Naive B cell (primary cell): ENCODE results near the gene CLIC2. TPM values are rescaled to one million over a fixed set of nuclear protein-coding genes. Genes with fewer than 3 reads are reported as not detected.
"Not testable (repeated sequence)": the region's sequence is repeated elsewhere in the genome, so short reads cannot be mapped to it uniquely, and the experiment has no call there.

ENCODE experiments used
- ATAC-seq, 2 donors: fragments of 150-1000 bp; cut with Tn5 transposase; 2 replicates each; pipeline ENCODE4 v1.10.0; 2021; ENCODE audit warnings: low read depth in 2 of 2, mild to moderate bottlenecking in 2 of 2, moderate library complexity in 2 of 2
- DNase-seq: peaks from one replicate; pipeline ENCODE4 v3.0.0; 2022
- H3K27ac Mint-ChIP-seq, 6 donors: one replicate each; pipeline ENCODE4 v1.8.0; 2020 to 2022; ENCODE audit warnings: mild to moderate bottlenecking in 6 of 6, mixed read lengths in 6 of 6, moderate library complexity in 5 of 6, inconsistent platforms in 2 of 6
- H3K27me3 Mint-ChIP-seq, 3 donors: one replicate each; pipeline ENCODE4 v1.8.0; 2021 to 2022; ENCODE audit warnings: mixed read lengths in 3 of 3, mild to moderate bottlenecking in 1 of 3
- H3K36me3 Mint-ChIP-seq, 2 donors: one replicate each; pipeline ENCODE4 v1.8.0; 2020 to 2022; ENCODE audit warnings: mixed read lengths in 2 of 2, inconsistent platforms in 1 of 2, mild to moderate bottlenecking in 1 of 2
- H3K4me1 Mint-ChIP-seq, 3 donors: one replicate each; pipeline ENCODE4 v1.8.0; 2020 to 2022; ENCODE audit warnings: mixed read lengths in 3 of 3, inconsistent platforms in 1 of 3, mild to moderate bottlenecking in 1 of 3, moderate library complexity in 1 of 3
- H3K4me3 Mint-ChIP-seq, 8 donors: one replicate each; pipeline ENCODE4 v1.8.0; 2020 to 2022; ENCODE audit warnings: mild to moderate bottlenecking in 8 of 8, mixed read lengths in 8 of 8, moderate library complexity in 8 of 8, inconsistent platforms in 2 of 8
- H3K9me3 Mint-ChIP-seq, 7 donors: one replicate each; pipeline ENCODE4 v1.8.0; 2020 to 2022; ENCODE audit warnings: mixed read lengths in 7 of 7, mild to moderate bottlenecking in 5 of 7, inconsistent platforms in 2 of 7, moderate library complexity in 1 of 7
- polyA plus RNA-seq, 6 donors: library from polyadenylated mRNA; unstranded; fragments of 300-500 nt; fragmentation: Illumina TruSeq; gene quantifications; one replicate each; pipeline ENCODE4 v1.2.3, GENCODE V29; 2021; ENCODE audit warnings: low read depth in 6 of 6

CLIC2 gene
- polyA plus RNA-seq, 6 donors from 2014 or later, result 0.41 to 0.44 TPM; not detected in 4

GRCh38 chrX:155314260-155314659 is 20.2 kb downstream of the CLIC2 start:
- Mint-ChIP-seq H3K9me3 (peaks cover 2 to 33% (median 10%) of the 10 kb centered on the region in 7 donors), H3K36me3 (no peaks in the 10 kb centered on the region), H3K4me3 (peak overlapping the region in 1 of 8 donors; percentile 9), H3K27me3 (no peaks in the 10 kb centered on the region), H3K4me1 (no peaks in the 10 kb centered on the region), H3K27ac (no peak overlapping the region)
- DNase-seq (no peak), ATAC-seq (no peak)

- Mint-ChIP-seq H3K4me3 (no peak overlapping the region), H3K4me1 (no peaks in the 10 kb centered on the region), H3K27me3 (no peaks in the 10 kb centered on the region), H3K36me3 (no peaks in the 10 kb centered on the region), H3K9me3 (peaks cover 2 to 33% (median 10%) of the 10 kb centered on the region in 7 donors), H3K27ac (no peak overlapping the region)
- no peak for DNase-seq
- ATAC-seq, result no peak
Measured at GRCh38 chrX:155313766-155314165, 20.6 kb downstream of the CLIC2 start.

- no peaks in the 10 kb centered on the region for H3K27me3 Mint-ChIP-seq
- DNase-seq, result no peak
- no peak for ATAC-seq
- H3K4me3 Mint-ChIP-seq, result no peak overlapping the region
- no peaks in the 10 kb centered on the region for H3K36me3 Mint-ChIP-seq
- no peaks in the 10 kb centered on the region for H3K4me1 Mint-ChIP-seq
- peaks cover 0 to 3% (median 0%) of the 10 kb centered on the region in 7 donors for H3K9me3 Mint-ChIP-seq
- H3K27ac Mint-ChIP-seq, result no peak overlapping the region
Measured at GRCh38 chrX:155293771-155294170, 40.6 kb downstream of the CLIC2 start.

GRCh38 chrX:155279873-155280272 is 54.5 kb downstream of the CLIC2 start:
- Mint-ChIP-seq H3K27me3 (no peaks in the 10 kb centered on the region), H3K4me3 (no peak overlapping the region), H3K36me3 (no peaks in the 10 kb centered on the region), H3K9me3 (no peaks in the 10 kb centered on the region), H3K27ac (no peak overlapping the region), H3K4me1 (no peaks in the 10 kb centered on the region)
- DNase-seq (no peak), ATAC-seq (no peak)

GRCh38 chrX:155270969-155271368 is 63.4 kb downstream of the CLIC2 start:
- Mint-ChIP-seq H3K4me1 (no peaks in the 10 kb centered on the region), H3K36me3 (no peaks in the 10 kb centered on the region), H3K27me3 (no peaks in the 10 kb centered on the region), H3K9me3 (peaks cover 0 to 12% (median 0%) of the 10 kb centered on the region in 7 donors), H3K27ac (no peak overlapping the region), H3K4me3 (no peak overlapping the region)
- no peak for DNase-seq
- no peak for ATAC-seq

- ATAC-seq, H3K4me1 Mint-ChIP-seq, H3K27ac Mint-ChIP-seq, H3K27me3 Mint-ChIP-seq, H3K36me3 Mint-ChIP-seq, H3K4me3 Mint-ChIP-seq, DNase-seq: not testable (repeated sequence)
- H3K9me3 Mint-ChIP-seq, result peaks cover 0 to 12% (median 0%) of the 10 kb centered on the region in 7 donors
Measured at GRCh38 chrX:155267995-155268394, 66.4 kb downstream of the CLIC2 start.

GRCh38 chrX:155266439-155266838 is 68.0 kb downstream of the CLIC2 start:
- Mint-ChIP-seq H3K9me3 (peaks cover 0 to 7% (median 0%) of the 10 kb centered on the region in 7 donors), H3K36me3 (no peaks in the 10 kb centered on the region), H3K4me1 (peaks cover 9 to 12% (median 12%) of the 10 kb centered on the region in 3 donors), H3K27ac (no peak overlapping the region), H3K27me3 (no peaks in the 10 kb centered on the region), H3K4me3 (peak overlapping the region in 1 of 8 donors; percentile 57)
- DNase-seq, result no peak
- no peak for ATAC-seq

- peaks cover 9 to 12% (median 12%) of the 10 kb centered on the region in 3 donors for H3K4me1 Mint-ChIP-seq
- ATAC-seq, result peak; percentile 84 to 85
- H3K36me3 Mint-ChIP-seq, result peaks cover 3 to 7% of the 10 kb centered on the region in 2 donors
- no peaks in the 10 kb centered on the region for H3K27me3 Mint-ChIP-seq
- peak within 1 kb of the TSS; percentile 68 to 94 (median 90) for H3K4me3 Mint-ChIP-seq
- peaks cover 0 to 5% (median 0%) of the 10 kb centered on the region in 7 donors for H3K9me3 Mint-ChIP-seq
- peak within 1 kb of the TSS; percentile 39 to 95 (median 86) for H3K27ac Mint-ChIP-seq
- peak; percentile 51 for DNase-seq
Measured at GRCh38 chrX:155263854-155264628, 70.4 kb downstream of the CLIC2 start, which contains the start of gene RAB39B. Gene RAB39B (minus strand): TSS chrX:155264491. CDS start chrX:155264288, 203 bp downstream.

- no peaks in the 10 kb centered on the region for H3K27me3 Mint-ChIP-seq
- H3K36me3 Mint-ChIP-seq, result peaks cover 3 to 7% of the 10 kb centered on the region in 2 donors
- ATAC-seq (peak in 1 of 2 donors; percentile 26), DNase-seq (peak; percentile 19)
- peak overlapping the region; percentile 4 to 95 (median 69) for H3K27ac Mint-ChIP-seq
- H3K9me3 Mint-ChIP-seq, result no peaks in the 10 kb centered on the region
- H3K4me3 Mint-ChIP-seq, result peak overlapping the region; percentile 68 to 94 (median 90)
- peaks cover 9 to 12% (median 12%) of the 10 kb centered on the region in 3 donors for H3K4me1 Mint-ChIP-seq
Measured at GRCh38 chrX:155262970-155263754, 71.3 kb downstream of the CLIC2 start.

GRCh38 chrX:155259752-155260151 is 74.7 kb downstream of the CLIC2 start:
- Mint-ChIP-seq H3K4me3 (no peak overlapping the region), H3K27me3 (no peaks in the 10 kb centered on the region), H3K27ac (no peak overlapping the region), H3K9me3 (peaks cover 0 to 4% (median 0%) of the 10 kb centered on the region in 7 donors), H3K4me1 (peaks cover 9 to 17% (median 11%) of the 10 kb centered on the region in 3 donors), H3K36me3 (peaks cover 3 to 7% of the 10 kb centered on the region in 2 donors)
- no peak for ATAC-seq
- no peak for DNase-seq

- ATAC-seq (no peak), DNase-seq (no peak)
- no peaks in the 10 kb centered on the region for H3K4me1 Mint-ChIP-seq
- no peak overlapping the region for H3K27ac Mint-ChIP-seq
- H3K36me3 Mint-ChIP-seq, result no peaks in the 10 kb centered on the region
- peaks cover 0 to 4% (median 0%) of the 10 kb centered on the region in 7 donors for H3K9me3 Mint-ChIP-seq
- H3K4me3 Mint-ChIP-seq, result no peak overlapping the region
- no peaks in the 10 kb centered on the region for H3K27me3 Mint-ChIP-seq
Measured at GRCh38 chrX:155251391-155251790, 83.0 kb downstream of the CLIC2 start.

GRCh38 chrX:155247497-155247896 is 86.9 kb downstream of the CLIC2 start:
- no peaks in the 10 kb centered on the region for H3K4me1 Mint-ChIP-seq
- no peaks in the 10 kb centered on the region for H3K27me3 Mint-ChIP-seq
- H3K4me3 Mint-ChIP-seq, result no peak overlapping the region
- no peaks in the 10 kb centered on the region for H3K36me3 Mint-ChIP-seq
- H3K9me3 Mint-ChIP-seq, result peaks cover 0 to 4% (median 0%) of the 10 kb centered on the region in 7 donors
- no peak for DNase-seq
- no peak overlapping the region for H3K27ac Mint-ChIP-seq
- no peak for ATAC-seq

GRCh38 chrX:155246748-155247147 is 87.7 kb downstream of the CLIC2 start:
- Mint-ChIP-seq H3K9me3 (peaks cover 0 to 4% (median 0%) of the 10 kb centered on the region in 7 donors), H3K27ac (peak overlapping the region in 2 of 6 donors; percentile 30 to 81), H3K36me3 (no peaks in the 10 kb centered on the region), H3K4me1 (no peaks in the 10 kb centered on the region), H3K27me3 (no peaks in the 10 kb centered on the region), H3K4me3 (no peak overlapping the region)
- no peak for DNase-seq
- ATAC-seq, result no peak
